Effector CD8-positive, alpha-beta T cell (primary cell): ENCODE data around the gene IFT20.
A peak's percentile ranks its signal among the peaks of the same experiment; 100 is the strongest.

ENCODE experiments used
- DNase-seq: peaks from one replicate; lab custom pipeline; 2025; lab: John Stamatoyannopoulos, UW

The IFT20 gene

DNA sequence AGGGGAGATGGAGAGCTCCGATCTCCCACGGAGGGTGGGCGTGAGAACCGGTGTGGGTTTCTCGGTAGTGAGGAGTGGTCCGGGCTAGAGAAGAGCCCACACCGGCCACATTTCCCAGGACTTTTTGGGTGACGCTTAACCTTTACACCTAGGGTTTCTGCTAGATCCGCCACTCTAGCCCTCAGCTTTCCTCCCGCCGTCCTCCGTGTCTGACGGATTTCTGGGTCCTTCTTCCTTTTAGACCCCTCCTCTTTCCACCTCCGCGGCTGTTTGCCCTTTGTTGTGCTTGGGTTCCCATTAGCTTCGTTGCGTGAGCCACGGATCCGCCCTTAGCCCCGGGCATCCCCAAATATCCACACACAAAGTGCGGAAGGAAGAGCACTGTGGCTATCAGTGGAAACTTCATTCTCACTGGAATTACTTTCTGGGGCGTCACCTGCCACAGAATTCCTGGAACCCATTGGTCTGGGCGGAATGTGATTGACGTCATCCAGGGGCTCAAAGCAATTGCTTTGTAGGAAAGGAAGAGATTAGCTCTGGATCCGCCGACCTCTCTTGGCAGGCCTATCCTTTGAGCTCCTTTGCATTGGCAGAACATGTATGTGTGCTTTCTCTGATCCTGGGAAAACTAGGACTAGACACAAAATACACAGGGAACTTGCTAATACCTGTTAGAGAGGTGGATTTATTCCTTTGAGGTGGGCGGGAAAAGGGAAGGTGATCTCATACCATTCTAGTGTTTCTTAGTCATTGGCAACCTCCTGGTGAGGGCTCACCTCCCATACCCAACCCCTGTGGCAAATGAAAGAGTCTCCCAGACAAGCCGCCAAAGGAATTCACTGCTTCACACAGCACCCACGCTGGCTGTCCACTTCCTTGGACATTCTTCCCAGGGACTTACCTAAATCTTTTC, 943 bp upstream of the IFT20 start:
- DNase-seq, result no peak

GRCh38 chr17:28334666-28335200, 539 bp downstream of the IFT20 start:
- DNase-seq, result no peak

GRCh38 chr17:28334171-28334570, 1.1 kb downstream of the IFT20 start:
- DNase-seq, result no peak

DNA sequence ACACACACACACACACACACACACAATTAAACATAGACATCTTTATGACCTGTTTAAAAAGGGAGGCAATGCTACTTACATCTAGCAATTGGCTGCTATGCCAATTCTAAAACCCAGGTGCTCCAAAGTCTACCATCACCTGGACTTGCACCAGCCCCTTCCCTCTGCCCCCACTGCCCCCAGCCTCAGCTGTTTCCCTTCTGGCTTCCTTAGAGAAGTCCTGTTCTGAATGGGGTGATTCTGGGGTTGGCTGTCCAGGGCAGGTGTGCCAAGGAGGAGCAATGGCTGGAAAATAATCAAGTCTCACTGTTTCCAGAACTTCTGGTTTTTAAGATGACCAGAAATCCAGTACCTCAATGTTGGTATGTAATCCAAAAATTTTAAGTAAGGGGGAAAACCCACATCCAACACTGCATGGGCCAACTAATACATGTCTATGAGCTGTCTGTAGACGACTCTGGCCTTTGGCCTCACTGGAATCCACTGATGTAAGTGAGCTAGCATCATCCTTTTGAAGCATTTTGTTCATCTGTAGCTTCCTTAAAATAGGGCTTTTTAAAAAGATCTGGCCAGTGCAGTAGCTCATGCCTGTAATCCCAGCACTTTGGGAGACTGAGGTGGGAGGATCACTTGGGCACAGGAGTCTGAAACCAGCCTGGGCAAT, 2.1 kb downstream of the IFT20 start:
- DNase-seq, result no peak

DNA sequence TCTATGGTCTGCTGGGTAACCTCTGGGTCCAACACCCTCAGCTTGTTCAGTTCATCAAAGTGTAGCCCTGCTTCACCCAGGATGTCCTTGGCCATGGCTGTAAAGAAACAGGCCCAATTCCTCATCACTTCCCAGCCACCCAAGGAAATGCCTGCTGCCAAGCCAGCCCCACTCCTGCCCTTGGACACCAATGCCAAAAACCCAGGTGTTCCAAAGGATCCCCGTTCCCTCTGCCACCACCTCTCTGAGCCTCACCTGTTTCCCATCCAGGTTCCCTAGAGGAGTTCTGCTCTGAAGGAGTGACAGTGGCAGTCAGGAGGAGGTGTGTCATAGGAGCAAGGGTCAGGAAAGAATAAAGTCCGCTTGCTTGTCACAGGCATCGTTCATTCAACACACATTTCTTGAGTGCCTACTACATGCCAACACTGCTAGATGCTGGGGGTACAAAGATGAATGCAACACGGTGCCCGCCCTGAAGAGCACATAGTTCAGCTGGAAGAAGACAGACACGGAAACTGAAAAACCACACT, 3.3 kb downstream of the IFT20 start:
- DNase-seq, result no peak

GRCh38 chr17:28330671-28331070, 4.6 kb downstream of the IFT20 start:
- no peak for DNase-seq

- DNase-seq, result no peak
Measured at GRCh38 chr17:28328325-28328724, 6.9 kb downstream of the IFT20 start.

GRCh38 chr17:28327709-28328108, 7.6 kb downstream of the IFT20 start:
- DNase-seq, result no peak

- DNase-seq, result no peak
Measured at GRCh38 chr17:28327031-28327607, 8.2 kb downstream of the IFT20 start.

DNA sequence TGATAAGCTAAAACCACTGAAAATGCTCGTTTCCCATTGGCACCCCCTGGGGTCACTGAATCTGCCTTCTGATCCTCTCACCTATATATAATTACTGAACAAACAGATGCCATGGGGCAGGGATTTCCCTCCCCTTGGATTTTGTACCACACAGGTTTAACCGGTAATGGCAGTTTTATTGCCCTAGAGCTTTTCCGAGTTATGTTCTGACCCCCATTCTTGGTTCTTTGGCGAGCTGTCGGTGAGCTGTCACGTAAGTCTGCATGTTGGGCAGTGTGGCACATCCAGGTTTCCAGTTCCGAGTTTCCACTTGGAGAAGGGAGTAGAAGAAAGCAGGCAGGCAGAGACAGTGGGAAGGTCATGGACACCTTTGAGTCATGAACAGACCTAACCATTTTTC, 9.2 kb downstream of the IFT20 start:
- DNase-seq, result no peak

DNA sequence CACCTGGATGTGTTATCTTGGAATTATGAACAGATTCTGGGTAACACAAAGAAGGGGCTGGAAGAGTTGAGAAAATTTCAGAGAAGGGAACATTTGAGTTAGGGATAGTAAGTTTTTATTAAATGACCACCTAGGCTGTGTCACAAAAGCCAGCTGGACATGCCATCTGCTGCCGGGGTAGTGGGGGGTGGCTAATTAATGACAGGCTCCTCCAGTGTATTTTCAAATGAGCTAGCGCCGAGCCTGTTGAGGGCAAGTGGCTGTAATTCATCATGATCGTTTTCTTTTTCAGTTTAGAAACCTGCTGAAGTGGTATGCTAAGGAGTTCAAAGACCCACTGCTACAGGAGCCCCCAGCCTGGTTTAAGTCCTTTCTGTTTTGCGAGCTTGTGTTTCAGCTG, 10.1 kb downstream of the IFT20 start:
- no peak for DNase-seq

DNA sequence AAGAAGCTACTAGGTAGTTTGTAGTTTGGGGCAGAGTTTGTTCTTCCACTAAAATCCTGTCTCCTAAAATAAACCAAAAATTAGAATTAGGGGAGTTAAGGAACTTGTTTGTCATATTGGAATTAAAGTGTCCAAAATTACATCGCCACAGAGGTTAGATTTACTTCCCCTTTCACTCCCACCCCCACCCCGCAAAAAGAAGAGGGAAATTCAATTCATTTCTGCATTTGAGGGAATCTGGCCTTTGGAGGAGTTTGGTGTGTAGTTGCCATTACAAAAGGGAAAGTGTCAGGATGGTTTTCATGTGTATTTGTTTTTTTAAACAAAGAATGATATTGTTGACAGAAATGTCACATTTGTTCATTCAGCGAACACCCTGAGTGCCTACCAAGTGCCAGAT, 10.5 kb downstream of the IFT20 start:
- DNase-seq, result no peak

DNA sequence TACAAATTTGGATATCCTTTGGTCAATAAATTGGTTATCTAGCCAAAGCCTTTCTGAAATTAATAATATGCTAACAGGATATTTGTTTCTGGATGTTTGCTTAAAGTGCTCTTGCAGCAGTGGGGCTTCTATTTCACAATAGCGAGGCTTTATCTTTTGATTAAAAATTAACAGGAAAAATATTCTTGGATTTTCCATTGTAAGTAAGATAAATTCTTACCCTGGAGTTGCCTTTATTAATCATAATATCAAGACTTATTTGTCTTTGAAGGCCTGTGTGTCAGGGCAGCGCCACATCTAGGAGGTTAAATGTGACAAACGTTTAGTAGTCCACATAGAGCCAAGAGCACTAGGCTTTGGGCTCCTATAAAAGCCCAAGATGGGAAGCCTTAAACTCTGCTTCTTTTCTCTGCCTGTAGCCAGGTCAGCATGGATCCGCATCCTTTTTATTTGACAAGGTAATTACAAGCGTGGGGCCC, 11.0 kb downstream of the IFT20 start:
- DNase-seq, result no peak

- DNase-seq, result no peak
Measured at GRCh38 chr17:28320215-28321061, 14.8 kb downstream of the IFT20 start.

DNA sequence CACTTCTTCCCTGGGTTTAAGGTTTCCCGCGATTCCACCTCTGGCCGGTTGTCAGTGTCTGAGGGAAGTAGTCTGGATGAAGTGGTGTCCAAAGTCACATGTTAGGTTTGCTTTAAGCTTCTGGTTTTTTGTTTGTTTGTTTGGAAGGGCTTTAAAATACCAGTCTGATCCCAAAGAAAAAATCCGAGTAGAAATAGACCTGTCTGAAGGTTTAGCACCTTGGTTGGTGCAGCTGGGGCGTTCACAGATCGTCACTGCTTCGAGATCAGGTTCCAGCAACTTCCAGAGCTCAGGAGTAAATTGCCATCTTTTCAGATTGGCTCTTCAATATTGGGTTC, 15.7 kb downstream of the IFT20 start:
- no peak for DNase-seq

DNA sequence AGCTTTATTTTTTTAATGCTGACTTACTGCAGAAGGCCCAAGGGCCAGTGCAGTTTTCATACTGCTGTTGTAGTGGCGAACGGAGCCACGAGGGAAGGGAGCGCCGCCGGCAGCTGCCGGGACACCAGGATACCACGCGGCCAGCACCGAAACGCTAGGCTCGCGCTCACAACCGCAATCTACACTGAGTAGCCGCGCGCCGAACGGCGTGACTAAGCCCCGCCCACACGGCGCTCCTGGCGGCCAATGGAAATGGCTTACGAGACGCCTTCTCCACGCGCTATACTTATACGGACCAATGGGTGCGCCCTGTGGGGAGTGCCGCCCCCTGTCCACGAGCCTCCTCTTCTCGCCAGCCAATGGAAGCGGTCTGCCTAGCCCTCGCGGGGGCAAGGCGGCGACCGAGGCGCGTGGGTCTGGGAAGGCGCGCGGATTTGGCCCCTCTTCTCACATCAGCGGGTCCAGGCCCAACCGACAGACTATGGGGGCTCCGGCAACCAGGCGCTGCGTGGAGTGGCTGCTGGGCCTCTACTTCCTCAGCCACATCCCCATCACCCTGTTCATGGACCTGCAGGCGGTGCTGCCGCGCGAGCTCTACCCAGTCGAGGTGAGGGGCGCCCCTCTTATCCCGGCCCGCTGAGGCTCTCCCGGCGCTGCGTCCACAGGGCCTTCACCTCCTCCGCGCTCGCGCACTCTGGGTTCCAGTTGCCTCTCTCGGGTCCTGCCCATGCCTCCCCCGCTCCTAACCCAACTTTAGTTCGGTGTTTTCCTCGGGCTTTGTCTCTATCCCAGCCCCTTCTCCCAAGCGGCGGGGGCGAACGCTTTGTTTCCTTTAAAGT, 16.3 kb downstream of the IFT20 start, which contains the start of gene TMEM97:
Gene TMEM97 (plus strand): TSS at position 442 of the 839 bp plus-strand sequence. CDS start 40 bp downstream, at position 482.
- peak; percentile 93 for DNase-seq

DNA sequence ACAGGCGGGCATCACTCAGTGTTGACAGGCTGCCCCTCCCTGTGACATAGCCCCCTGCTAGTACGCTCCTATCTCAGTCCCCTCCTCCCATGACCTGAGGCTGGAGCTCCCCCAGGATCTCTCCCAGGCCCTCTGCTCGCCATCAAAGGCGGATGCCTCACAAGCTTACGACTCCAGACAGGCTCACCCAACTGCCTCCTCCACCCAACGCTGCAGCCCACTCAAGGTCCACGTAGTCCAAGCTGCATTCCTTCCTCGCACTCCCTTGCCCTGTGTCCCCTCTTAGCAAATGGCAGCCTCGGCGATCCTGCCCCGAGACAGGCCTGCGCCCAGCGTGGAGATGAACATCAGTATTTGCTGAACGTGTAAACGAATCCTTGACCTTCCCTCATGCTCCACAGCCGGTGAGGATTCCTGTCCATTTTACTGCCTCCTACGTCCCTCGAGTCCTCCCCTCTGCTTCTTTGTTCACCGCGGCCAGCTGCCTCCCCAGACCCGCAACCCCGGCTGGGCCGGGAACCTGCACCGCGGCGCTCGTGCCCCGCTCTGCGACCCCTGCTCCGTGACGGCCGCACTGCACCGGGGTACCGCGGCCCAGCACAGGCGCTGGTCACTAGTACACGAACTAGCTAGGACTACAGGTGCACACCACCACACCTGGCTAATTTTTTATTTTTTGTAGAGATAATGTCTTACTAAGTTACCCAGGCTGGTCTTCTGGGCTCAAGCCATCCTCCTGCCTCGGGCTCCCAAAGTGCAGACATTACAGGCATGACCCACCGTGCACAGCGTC, 17.1 kb downstream of the IFT20 start:
- DNase-seq, result no peak

DNA sequence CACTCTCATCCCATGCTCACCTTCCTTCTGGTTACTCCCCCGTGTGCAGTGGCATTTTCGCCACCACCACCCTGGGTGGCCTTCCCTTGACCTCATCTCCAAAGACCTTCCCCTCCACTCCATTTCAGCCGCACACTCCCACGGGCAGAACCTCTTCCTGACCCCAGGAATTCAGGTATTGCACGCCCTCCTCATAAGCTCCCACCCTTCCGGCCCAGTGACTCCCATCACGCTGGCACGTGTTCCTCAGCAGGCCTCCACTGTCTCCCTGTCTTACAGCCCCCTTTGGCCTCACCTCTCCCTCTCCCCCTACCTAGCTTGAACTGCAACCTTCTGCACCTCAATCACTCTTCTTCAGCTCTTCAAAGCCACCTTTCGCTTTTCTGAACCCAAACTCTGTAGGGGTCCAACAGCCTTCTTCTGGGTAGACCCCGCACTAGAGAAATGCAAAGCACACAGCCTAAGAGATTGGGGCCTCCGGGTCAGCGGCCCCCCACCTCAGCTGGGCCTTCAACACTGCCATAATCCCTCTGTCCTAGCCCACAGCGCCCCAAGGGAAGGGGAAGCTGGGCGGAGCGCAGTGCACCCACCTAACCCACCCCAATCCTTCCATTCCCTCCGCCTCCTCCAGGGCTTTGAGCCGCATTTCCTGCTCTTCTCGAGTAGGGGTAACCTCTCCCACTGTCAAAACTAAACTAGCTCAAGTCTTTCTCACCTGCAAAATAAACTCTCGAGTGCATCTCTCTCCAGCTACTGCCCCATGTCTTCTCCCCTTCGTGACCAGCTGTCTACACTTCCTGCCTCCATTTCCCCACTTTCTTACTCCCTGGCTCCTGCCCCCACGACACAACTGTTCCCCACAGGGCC, 17.9 kb downstream of the IFT20 start:
- DNase-seq, result no peak
